Central memory CD8-positive, alpha-beta T cell (primary cell): ENCODE results near the gene RAI2.

Experiments used
- ATAC-seq: fragments of 150-1000 bp; cut with Tn5 transposase; replicated peaks from 2 replicates; pipeline ENCODE4 v1.10.0; 2022; ENCODE audit warnings: mild to moderate bottlenecking, moderate FRiP score, moderate number of reproducible peaks; ENCODE audit not compliant: poor library complexity, severe bottlenecking; ENCODE audit errors: extremely low read depth
- DNase-seq, 2 donors: peaks; one replicate each; pipeline ENCODE4 v3.0.0; 2021; ENCODE audit warnings: low spot score in 2 of 2
- H3K27ac Mint-ChIP-seq: one replicate; pipeline ENCODE4 v1.8.0; 2022; ENCODE audit warnings: low read depth, mild to moderate bottlenecking, moderate library complexity, mixed read lengths
- H3K27me3 Mint-ChIP-seq: one replicate; pipeline ENCODE4 v1.8.0; 2022; ENCODE audit warnings: mixed read lengths
- H3K36me3 Mint-ChIP-seq: one replicate; pipeline ENCODE4 v1.8.0; 2022; ENCODE audit warnings: mild to moderate bottlenecking, moderate library complexity, mixed read lengths; ENCODE audit not compliant: insufficient read depth
- H3K4me1 Mint-ChIP-seq: one replicate; pipeline ENCODE4 v1.8.0; 2022; ENCODE audit warnings: mixed read lengths
- H3K4me3 Mint-ChIP-seq: one replicate; pipeline ENCODE4 v1.8.0; 2022; ENCODE audit warnings: mild to moderate bottlenecking, moderate library complexity, mixed read lengths
- H3K9me3 Mint-ChIP-seq: one replicate; pipeline ENCODE4 v1.8.0; 2022; ENCODE audit warnings: mixed read lengths

Gene RAI2

GRCh38 chrX:17848545-17849265, 12.4 kb downstream of the RAI2 start:
- Mint-ChIP-seq H3K4me1 (no peaks in the 10 kb centered on the region), H3K9me3 (no peaks in the 10 kb centered on the region), H3K36me3 (no peaks in the 10 kb centered on the region), H3K4me3 (no peak overlapping the region), H3K27me3 (peaks cover 8% of the 10 kb centered on the region), H3K27ac (no peak overlapping the region)
- DNase-seq (no peak), ATAC-seq (no peak)

- no peak for ATAC-seq
- Mint-ChIP-seq H3K4me3 (no peak overlapping the region), H3K9me3 (no peaks in the 10 kb centered on the region), H3K36me3 (no peaks in the 10 kb centered on the region), H3K27me3 (peaks cover 8% of the 10 kb centered on the region), H3K27ac (no peak overlapping the region), H3K4me1 (no peaks in the 10 kb centered on the region)
- no peak for DNase-seq
Measured at GRCh38 chrX:17846045-17846444, 15.1 kb downstream of the RAI2 start.

GRCh38 chrX:17844236-17844635, 16.9 kb downstream of the RAI2 start:
- ATAC-seq (no peak), DNase-seq (no peak)
- Mint-ChIP-seq H3K27ac (no peak overlapping the region), H3K4me1 (no peaks in the 10 kb centered on the region), H3K9me3 (no peaks in the 10 kb centered on the region), H3K4me3 (no peak overlapping the region), H3K36me3 (no peaks in the 10 kb centered on the region), H3K27me3 (no peaks in the 10 kb centered on the region)

GRCh38 chrX:17842769-17843525, 18.2 kb downstream of the RAI2 start:
- ATAC-seq, result no peak
- no peak overlapping the region for H3K4me3 Mint-ChIP-seq
- no peak for DNase-seq
- H3K27ac Mint-ChIP-seq, result no peak overlapping the region
- H3K9me3 Mint-ChIP-seq, result no peaks in the 10 kb centered on the region
- H3K4me1 Mint-ChIP-seq, result no peaks in the 10 kb centered on the region
- H3K36me3 Mint-ChIP-seq, result no peaks in the 10 kb centered on the region
- H3K27me3 Mint-ChIP-seq, result no peaks in the 10 kb centered on the region

- H3K27ac Mint-ChIP-seq, result no peak overlapping the region
- H3K4me3 Mint-ChIP-seq, result no peak overlapping the region
- no peaks in the 10 kb centered on the region for H3K4me1 Mint-ChIP-seq
- ATAC-seq (no peak), DNase-seq (no peak)
- H3K36me3 Mint-ChIP-seq, result no peaks in the 10 kb centered on the region
- no peaks in the 10 kb centered on the region for H3K9me3 Mint-ChIP-seq
- H3K27me3 Mint-ChIP-seq, result peaks cover 9% of the 10 kb centered on the region
Measured at GRCh38 chrX:17839269-17839668, 21.8 kb downstream of the RAI2 start.

GRCh38 chrX:17836830-17837229, 24.3 kb downstream of the RAI2 start:
- no peaks in the 10 kb centered on the region for H3K9me3 Mint-ChIP-seq
- H3K27me3 Mint-ChIP-seq, result peaks cover 12% of the 10 kb centered on the region
- no peaks in the 10 kb centered on the region for H3K36me3 Mint-ChIP-seq
- ATAC-seq (no peak), DNase-seq (no peak)
- H3K4me1 Mint-ChIP-seq, result no peaks in the 10 kb centered on the region
- no peak overlapping the region for H3K27ac Mint-ChIP-seq
- H3K4me3 Mint-ChIP-seq, result no peak overlapping the region

- H3K36me3 Mint-ChIP-seq, result no peaks in the 10 kb centered on the region
- H3K27ac Mint-ChIP-seq, result no peak overlapping the region
- H3K4me3 Mint-ChIP-seq, result no peak overlapping the region
- no peaks in the 10 kb centered on the region for H3K4me1 Mint-ChIP-seq
- DNase-seq (no peak), ATAC-seq (no peak)
- no peaks in the 10 kb centered on the region for H3K9me3 Mint-ChIP-seq
- H3K27me3 Mint-ChIP-seq, result peaks cover 12% of the 10 kb centered on the region
Measured at GRCh38 chrX:17833954-17834353, 27.1 kb downstream of the RAI2 start.

- peaks cover 12% of the 10 kb centered on the region for H3K27me3 Mint-ChIP-seq
- no peaks in the 10 kb centered on the region for H3K36me3 Mint-ChIP-seq
- DNase-seq (no peak), ATAC-seq (no peak)
- H3K9me3 Mint-ChIP-seq, result no peaks in the 10 kb centered on the region
- no peak overlapping the region for H3K27ac Mint-ChIP-seq
- no peak overlapping the region for H3K4me3 Mint-ChIP-seq
- H3K4me1 Mint-ChIP-seq, result no peaks in the 10 kb centered on the region
Measured at GRCh38 chrX:17831255-17831654, 29.8 kb downstream of the RAI2 start.

- Mint-ChIP-seq H3K27me3 (peaks cover 12% of the 10 kb centered on the region), H3K4me1 (no peaks in the 10 kb centered on the region), H3K4me3 (no peak overlapping the region), H3K27ac (no peak overlapping the region), H3K9me3 (no peaks in the 10 kb centered on the region), H3K36me3 (no peaks in the 10 kb centered on the region)
- no peak for ATAC-seq
- DNase-seq, result no peak
Measured at GRCh38 chrX:17830211-17830610, 30.9 kb downstream of the RAI2 start.

- no peaks in the 10 kb centered on the region for H3K36me3 Mint-ChIP-seq
- H3K4me1 Mint-ChIP-seq, result no peaks in the 10 kb centered on the region
- no peak overlapping the region for H3K4me3 Mint-ChIP-seq
- H3K9me3 Mint-ChIP-seq, result no peaks in the 10 kb centered on the region
- H3K27me3 Mint-ChIP-seq, result peaks cover 6% of the 10 kb centered on the region
- ATAC-seq (no peak), DNase-seq (no peak)
- H3K27ac Mint-ChIP-seq, result no peak overlapping the region
Measured at GRCh38 chrX:17829566-17829965, 31.5 kb downstream of the RAI2 start.

GRCh38 chrX:17828171-17828570, 32.9 kb downstream of the RAI2 start:
- DNase-seq (no peak), ATAC-seq (no peak)
- Mint-ChIP-seq H3K27me3 (no peaks in the 10 kb centered on the region), H3K4me1 (no peaks in the 10 kb centered on the region), H3K36me3 (no peaks in the 10 kb centered on the region), H3K27ac (no peak overlapping the region), H3K4me3 (no peak overlapping the region), H3K9me3 (no peaks in the 10 kb centered on the region)

GRCh38 chrX:17826609-17827496, 34.2 kb downstream of the RAI2 start:
- Mint-ChIP-seq H3K4me3 (no peak overlapping the region), H3K9me3 (no peaks in the 10 kb centered on the region), H3K4me1 (no peaks in the 10 kb centered on the region), H3K27me3 (no peaks in the 10 kb centered on the region), H3K27ac (no peak overlapping the region), H3K36me3 (no peaks in the 10 kb centered on the region)
- ATAC-seq (no peak), DNase-seq (no peak)
